Uterus (tissue), 4 donors: Measurements from ENCODE around the gene SPATA2. TPM values are rescaled to one million over a fixed set of nuclear protein-coding genes. Genes with fewer than 3 reads are reported as not detected.

Source experiments
- DNase-seq, 2 donors: peaks; one replicate each; pipeline ENCODE4 v3.0.0-alpha.2; 2019 to 2020
- H3K27ac ChIP-seq, 2 donors: fragments of 200-600 bp; sonication (generic); 1 replicate in 1 of 2; 2 replicates in 1 of 2; pipeline ENCODE4 v1.5.1; 2016 to 2018
- H3K27me3 ChIP-seq, 2 donors: fragments of 200-600 bp; sonication (generic); one replicate each; pipeline ENCODE4 v1.5.1; 2018 to 2019; ENCODE audit warnings: control low read depth in 1 of 2
- H3K36me3 ChIP-seq, 2 donors: fragments of 200-600 bp; sonication (generic); one replicate each; pipeline ENCODE4 v1.5.1; 2019; ENCODE audit warnings: control low read depth in 1 of 2
- H3K4me1 ChIP-seq, 2 donors: fragments of 200-600 bp; sonication (generic); one replicate each; pipeline ENCODE4 v1.5.1; 2018 to 2019; ENCODE audit warnings: control low read depth in 1 of 2
- H3K4me3 ChIP-seq, 2 donors: fragments of 200-600 bp; sonication (generic); 1 replicate in 1 of 2; 2 replicates in 1 of 2; pipeline ENCODE4 v1.5.1; 2018 to 2019; ENCODE audit warnings: mild to moderate bottlenecking in 1 of 2
- H3K9me3 ChIP-seq, 2 donors: fragments of 200-600 bp; sonication (generic); one replicate each; pipeline ENCODE4 v1.5.1; 2019; ENCODE audit warnings: control low read depth in 1 of 2
- CTCF ChIP-seq, 4 experiments: fragments of 200-600 bp in 2 of 4; fragments of 450-650 bp in 2 of 4; sonication (generic) in 2 of 4; IDR thresholded peaks; one replicate each; pipeline ENCODE4 v1.5.1; 2016 to 2019; ENCODE audit warnings: antibody characterized with exemption in 4 of 4, mild to moderate bottlenecking in 2 of 4, moderate library complexity in 1 of 4
- POLR2A ChIP-seq, 2 donors: fragments of 450-650 bp; IDR thresholded peaks; one replicate each; pipeline ENCODE4 v1.6.1; 2016; ENCODE audit warnings: antibody characterized with exemption in 2 of 2, mild to moderate bottlenecking in 1 of 2, moderate library complexity in 1 of 2
- intact Hi-C: fragments of 100-400 bp; cut with DNase I; formaldehyde crosslinking; loops from one replicate; pipeline ENCODE4 v1.15.1; 2023; ENCODE audit warnings: low total_unique reads
- total RNA-seq, 4 donors: library from RNA; depleted of rRNA in 3 of 4; stranded (reverse); fragments of >200 nt in 3 of 4; gene quantifications; one replicate each; pipeline versions ENCODE4 v1.1.0 to v1.2.4, GENCODE V29; 2014 to 2023
- donor health status: DM: yes; HTN: yes; CAD: no.

The SPATA2 gene
- total RNA-seq, 4 donors from 2014 or later, result 2.4 to 9.2 (median 3.5) TPM

GRCh38 chr20:49859807-49860206, 55.5 kb downstream of the SPATA2 start:
- Histone ChIP-seq H3K36me3 (no peaks in the 10 kb centered on the region), H3K4me3 (no peak overlapping the region), H3K4me1 (no peaks in the 10 kb centered on the region), H3K27me3 (no peaks in the 10 kb centered on the region), H3K9me3 (no peaks in the 10 kb centered on the region), H3K27ac (no peak overlapping the region)
- intact Hi-C loops, result no loop called here
- no peak for TF ChIP-seq CTCF (IDR thresholded peaks at IDR 0.05)
- DNase-seq, result no peak

GRCh38 chr20:49859011-49859410, 56.3 kb downstream of the SPATA2 start:
- Histone ChIP-seq H3K27me3 (no peaks in the 10 kb centered on the region), H3K36me3 (no peaks in the 10 kb centered on the region), H3K4me3 (no peak overlapping the region), H3K27ac (no peak overlapping the region), H3K4me1 (no peaks in the 10 kb centered on the region), H3K9me3 (no peaks in the 10 kb centered on the region)
- DNase-seq, result no peak
- intact Hi-C loops, result no loop called here
- TF ChIP-seq POLR2A (IDR thresholded peaks at IDR 0.05) (no peak), CTCF (IDR thresholded peaks at IDR 0.05) (no peak)

GRCh38 chr20:49858076-49858585, 57.2 kb downstream of the SPATA2 start:
- TF ChIP-seq CTCF (IDR thresholded peaks at IDR 0.05) (no peak), POLR2A (IDR thresholded peaks at IDR 0.05) (no peak)
- Histone ChIP-seq H3K9me3 (no peaks in the 10 kb centered on the region), H3K4me3 (no peak overlapping the region), H3K27ac (no peak overlapping the region), H3K4me1 (no peaks in the 10 kb centered on the region), H3K27me3 (no peaks in the 10 kb centered on the region), H3K36me3 (no peaks in the 10 kb centered on the region)
- intact Hi-C loops, result no loop called here
- DNase-seq, result no peak

GRCh38 chr20:49856904-49857303, 58.4 kb downstream of the SPATA2 start:
- TF ChIP-seq CTCF (IDR thresholded peaks at IDR 0.05), result no peak
- no peak for TF ChIP-seq POLR2A (IDR thresholded peaks at IDR 0.05)
- H3K27ac ChIP-seq, result no peak overlapping the region
- H3K9me3 ChIP-seq, result no peaks in the 10 kb centered on the region
- no peaks in the 10 kb centered on the region for H3K36me3 ChIP-seq
- intact Hi-C loops, result no loop called here
- no peak for DNase-seq
- H3K4me3 ChIP-seq, result no peak overlapping the region
- no peaks in the 10 kb centered on the region for H3K27me3 ChIP-seq
- no peaks in the 10 kb centered on the region for H3K4me1 ChIP-seq

GRCh38 chr20:49854190-49854875, 61.0 kb downstream of the SPATA2 start:
- Histone ChIP-seq H3K27ac (no peak overlapping the region), H3K9me3 (no peaks in the 10 kb centered on the region), H3K4me1 (no peaks in the 10 kb centered on the region), H3K36me3 (no peaks in the 10 kb centered on the region), H3K4me3 (no peak overlapping the region), H3K27me3 (no peaks in the 10 kb centered on the region)
- intact Hi-C loops, result no loop called here
- no peak for DNase-seq
- TF ChIP-seq POLR2A (IDR thresholded peaks at IDR 0.05) (no peak), CTCF (IDR thresholded peaks at IDR 0.05) (no peak)
